NCI-H526 (cell line): ENCODE data around the gene ZBTB24.

ENCODE experiments used
- DNase-seq, 2 experiments: peaks; one replicate each; lab custom pipeline; 2025; lab: John Stamatoyannopoulos, UW

Gene ZBTB24

GRCh38 chr6:109420751-109421150, 62.3 kb downstream of the ZBTB24 start:
- DNase-seq: no peak

DNA sequence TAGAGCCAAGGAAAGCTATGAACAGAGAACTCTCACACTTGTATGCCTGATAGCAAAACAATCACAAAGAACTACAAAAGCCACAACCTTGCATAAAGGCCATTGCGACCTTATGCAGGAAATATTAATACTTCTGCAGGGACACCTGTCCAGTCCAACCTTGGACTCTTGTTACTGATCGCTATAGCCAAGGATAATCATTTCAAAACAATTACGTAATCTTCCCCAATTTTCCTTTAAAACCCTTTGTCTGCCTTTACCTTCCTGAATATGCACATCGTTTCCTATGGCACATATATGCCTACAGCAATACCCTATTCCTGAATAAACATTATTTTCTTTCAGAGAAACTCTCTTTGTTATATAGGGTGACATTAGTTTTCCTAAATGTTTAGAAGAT, 65.4 kb downstream of the ZBTB24 start:
- DNase-seq: no peak
